Keratinocyte (primary cell): ENCODE data around the gene PACRGL. TPM values are rescaled to one million over a fixed set of nuclear protein-coding genes. Genes with fewer than 3 reads are reported as not detected.

Experiments used
- DNase-seq: peaks from one replicate; pipeline ENCODE4 v3.0.0-alpha.2; 2011; ENCODE audit warnings: low read depth, missing footprints, low spot score
- FAIRE-seq: peaks from 2 replicates; lab custom pipeline; 2011; peaks lifted over from hg19 to GRCh38; lab: Jason Lieb, UNC
- H2AFZ ChIP-seq: 2 replicates; pipeline ENCODE4 v1.6.0; 2012; ENCODE audit warnings: low read length, control low read depth, inconsistent platforms; ENCODE audit not compliant: control insufficient read depth
- H3K27ac ChIP-seq: 2 replicates; pipeline ENCODE4 v1.5.1; 2011; ENCODE audit warnings: low read length; ENCODE audit not compliant: control insufficient read depth, insufficient read depth
- H3K27me3 ChIP-seq: 3 replicates; pipeline ENCODE4 v1.6.0; 2011; ENCODE audit warnings: low read length; ENCODE audit not compliant: control insufficient read depth, insufficient read depth; ENCODE audit errors: extremely low read depth
- H3K36me3 ChIP-seq, 2 experiments: 2 replicates in 1 of 2; 3 replicates in 1 of 2; pipeline ENCODE4 v1.5.1; 2011; ENCODE audit warnings: low read length in 2 of 2, mild to moderate bottlenecking in 1 of 2; ENCODE audit not compliant: control insufficient read depth in 2 of 2, insufficient read depth in 2 of 2; ENCODE audit errors: extremely low read depth in 1 of 2
- H3K4me1 ChIP-seq: 3 replicates; pipeline ENCODE4 v1.5.1; 2011; ENCODE audit warnings: low read length; ENCODE audit not compliant: control insufficient read depth, insufficient read depth; ENCODE audit errors: extremely low read depth
- H3K4me2 ChIP-seq: 3 replicates; pipeline ENCODE4 v1.6.0; 2011; ENCODE audit warnings: low read depth, low read length; ENCODE audit not compliant: control insufficient read depth, insufficient read depth; ENCODE audit errors: extremely low read depth
- H3K4me3 ChIP-seq, 3 experiments: fragments of 200-600 bp in 1 of 3; sonication (generic) in 1 of 3; 2 replicates in 2 of 3; 3 replicates in 1 of 3; pipeline ENCODE4 v1.5.1; 2011 to 2016; ENCODE audit warnings: low read length in 3 of 3, mild to moderate bottlenecking in 3 of 3, control low read depth in 2 of 3, inconsistent platforms in 1 of 3, low read depth in 1 of 3, mixed read lengths in 1 of 3, mixed run types in 1 of 3, moderate library complexity in 1 of 3; ENCODE audit not compliant: control insufficient read depth in 2 of 3, insufficient read depth in 2 of 3; ENCODE audit errors: extremely low read depth in 1 of 3
- H3K79me2 ChIP-seq: 2 replicates; pipeline ENCODE4 v1.6.0; 2012; ENCODE audit warnings: low read length; ENCODE audit not compliant: control insufficient read depth, insufficient read depth
- H3K9ac ChIP-seq: 3 replicates; pipeline ENCODE4 v1.6.0; 2011; ENCODE audit warnings: low read length; ENCODE audit not compliant: control insufficient read depth, insufficient read depth; ENCODE audit errors: extremely low read depth
- H3K9me1 ChIP-seq: 3 replicates; pipeline ENCODE4 v1.6.0; 2011; ENCODE audit warnings: low read length; ENCODE audit not compliant: control insufficient read depth, insufficient read depth; ENCODE audit errors: extremely low read depth
- H3K9me3 ChIP-seq: 2 replicates; pipeline ENCODE4 v1.5.1; 2012; ENCODE audit warnings: low read depth, low read length; ENCODE audit not compliant: control insufficient read depth
- H4K20me1 ChIP-seq: 3 replicates; pipeline ENCODE4 v1.6.0; 2011; ENCODE audit warnings: low read length; ENCODE audit not compliant: control insufficient read depth, insufficient read depth; ENCODE audit errors: extremely low read depth
- EZH2 ChIP-seq: IDR thresholded peaks from one replicate; pipeline ENCODE4 v1.6.1; 2012; ENCODE audit warnings: inconsistent platforms, mild to moderate bottlenecking, low read length, moderate library complexity
- dilution Hi-C: fragments of 300-500 bp; cut with MboI; formaldehyde crosslinking; loops from one replicate; pipeline ENCODE4 v1.7.0; 2020; ENCODE audit warnings: low sequenced_read_pairs; ENCODE audit not compliant: extremely low pct_ligation_motif_present
- polyA plus RNA-seq, 5 experiments: library from polyadenylated mRNA; depleted of rRNA in 3 of 5; stranded (reverse) in 3 of 5; stranded (forward) in 1 of 5; unstranded in 1 of 5; fragments of >200 nt; gene quantifications; 1 replicate in 1 of 5; 2 replicates in 3 of 5; 3 replicates in 1 of 5; pipeline versions ENCODE4 v1.2.1 to v1.2.3, GENCODE V29; 2011 to 2012; ENCODE audit warnings: missing spikeins in 2 of 5, low read depth in 1 of 5, low replicate concordance in 1 of 5
- TF ChIP-seq, protein P1 (sequence below), 3 experiments: IDR thresholded peaks in 1 of 3; conservative IDR thresholded peaks in 1 of 3; optimal IDR thresholded peaks in 1 of 3; 2 replicates in 2 of 3; 3 replicates in 1 of 3; pipeline versions ENCODE3 to v1.5.1; 2011; ENCODE audit warnings: low read length in 3 of 3, mild to moderate bottlenecking in 3 of 3, moderate library complexity in 2 of 3, control low read depth in 1 of 3, inconsistent platforms in 1 of 3; ENCODE audit not compliant: insufficient read depth in 2 of 3; ENCODE audit errors: extremely low read depth in 1 of 3

The PACRGL gene
- polyA plus RNA-seq, 1 donor (not counting 4 experiments of a cell fraction or from before 2014, with no cell fraction given): 18.2 TPM

DNA sequence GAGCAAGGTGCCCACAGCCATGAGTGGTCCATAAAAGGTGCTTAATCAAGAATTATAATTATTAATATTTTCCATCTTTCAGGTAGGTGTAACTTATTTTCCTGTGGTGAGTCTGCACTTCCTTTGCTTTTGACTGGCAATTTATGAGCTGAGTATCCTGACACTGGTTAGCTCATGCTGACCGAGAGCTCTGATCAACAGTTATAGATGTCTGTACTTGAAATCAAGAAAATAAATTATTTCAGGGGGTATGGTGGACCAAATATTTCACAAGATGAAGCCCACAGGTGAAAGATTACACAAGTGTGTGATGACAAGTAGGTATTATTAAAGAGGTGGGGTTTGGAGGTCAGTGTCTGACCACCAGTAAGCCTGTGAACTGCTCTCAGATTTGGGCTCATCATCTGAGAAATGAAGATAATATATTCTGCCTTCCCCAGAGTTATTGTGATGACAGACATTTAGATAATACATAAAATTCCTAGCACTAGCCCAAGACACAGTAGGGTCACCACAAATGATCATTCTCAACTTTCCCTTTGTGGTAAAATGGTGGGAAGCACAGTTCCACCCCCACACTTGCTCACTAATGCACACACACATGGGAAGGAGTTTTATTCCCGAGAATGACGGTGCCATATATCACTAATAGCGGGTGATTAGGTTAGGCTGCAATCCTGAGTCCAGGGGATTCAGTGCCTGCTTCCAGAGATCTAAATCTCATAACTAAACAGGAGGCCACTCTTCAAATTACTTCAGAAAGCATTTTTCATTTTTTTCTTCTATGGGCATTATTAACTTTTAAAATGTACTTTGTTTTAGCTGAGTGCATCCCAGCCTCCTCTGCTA, 34.0 kb upstream of the PACRGL start:
- dilution Hi-C loops: no loop called here
- Histone ChIP-seq H3K9me1 (no peaks in the 10 kb centered on the region), H2AFZ (no peak overlapping the region), H3K27ac (no peak overlapping the region), H3K27me3 (no peaks in the 10 kb centered on the region), H3K4me1 (peaks cover 9% of the 10 kb centered on the region), H3K4me2 (no peak overlapping the region), H3K36me3 (no peaks in the 10 kb centered on the region), H3K79me2 (no peaks in the 10 kb centered on the region), H3K4me3 (no peak overlapping the region), H3K9me3 (no peaks in the 10 kb centered on the region), H3K9ac (no peak overlapping the region), H4K20me1 (no peaks in the 10 kb centered on the region)
- FAIRE-seq (no peak), DNase-seq (no peak)
- TF ChIP-seq EZH2: no peak
- TF ChIP-seq, protein P1, sequence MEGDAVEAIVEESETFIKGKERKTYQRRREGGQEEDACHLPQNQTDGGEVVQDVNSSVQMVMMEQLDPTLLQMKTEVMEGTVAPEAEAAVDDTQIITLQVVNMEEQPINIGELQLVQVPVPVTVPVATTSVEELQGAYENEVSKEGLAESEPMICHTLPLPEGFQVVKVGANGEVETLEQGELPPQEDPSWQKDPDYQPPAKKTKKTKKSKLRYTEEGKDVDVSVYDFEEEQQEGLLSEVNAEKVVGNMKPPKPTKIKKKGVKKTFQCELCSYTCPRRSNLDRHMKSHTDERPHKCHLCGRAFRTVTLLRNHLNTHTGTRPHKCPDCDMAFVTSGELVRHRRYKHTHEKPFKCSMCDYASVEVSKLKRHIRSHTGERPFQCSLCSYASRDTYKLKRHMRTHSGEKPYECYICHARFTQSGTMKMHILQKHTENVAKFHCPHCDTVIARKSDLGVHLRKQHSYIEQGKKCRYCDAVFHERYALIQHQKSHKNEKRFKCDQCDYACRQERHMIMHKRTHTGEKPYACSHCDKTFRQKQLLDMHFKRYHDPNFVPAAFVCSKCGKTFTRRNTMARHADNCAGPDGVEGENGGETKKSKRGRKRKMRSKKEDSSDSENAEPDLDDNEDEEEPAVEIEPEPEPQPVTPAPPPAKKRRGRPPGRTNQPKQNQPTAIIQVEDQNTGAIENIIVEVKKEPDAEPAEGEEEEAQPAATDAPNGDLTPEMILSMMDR (optimal IDR thresholded peaks at IDR 0.05 in 1 of 3, IDR thresholded peaks at IDR 0.05 in 1 of 3, conservative IDR thresholded peaks at IDR 0.05 in 1 of 3; ENCODE audit: extremely low read depth in 1 of 3, insufficient read depth in 2 of 3, low read length in 3 of 3): no peak

DNA sequence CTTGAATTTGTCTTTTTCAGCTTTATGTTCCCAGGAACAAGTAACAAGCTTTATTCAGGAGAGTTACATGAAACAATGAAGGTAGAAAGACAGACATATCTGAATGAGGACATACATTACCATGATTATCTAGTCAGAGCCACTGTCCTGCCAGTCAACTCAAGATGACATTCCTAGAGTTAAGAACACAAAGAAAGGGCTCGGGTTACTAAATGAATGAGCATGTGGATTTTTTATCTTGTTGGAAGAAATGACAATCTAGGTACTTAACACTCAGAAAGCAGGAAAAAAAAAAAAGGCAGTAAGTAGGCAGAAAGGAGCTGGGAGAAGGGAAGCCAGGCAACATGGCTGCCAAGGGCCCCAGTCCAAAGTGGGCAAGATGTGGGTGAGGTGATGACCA, 28.0 kb upstream of the PACRGL start:
- Histone ChIP-seq H3K79me2 (no peaks in the 10 kb centered on the region), H3K27ac (no peak overlapping the region), H3K27me3 (no peaks in the 10 kb centered on the region), H3K4me2 (no peak overlapping the region), H3K4me1 (peaks cover 6% of the 10 kb centered on the region), H3K4me3 (no peak overlapping the region), H3K9me3 (no peaks in the 10 kb centered on the region), H2AFZ (no peak overlapping the region), H3K9ac (no peak overlapping the region), H3K9me1 (no peaks in the 10 kb centered on the region), H4K20me1 (no peaks in the 10 kb centered on the region), H3K36me3 (no peaks in the 10 kb centered on the region)
- dilution Hi-C loops: no loop called here
- no peak for DNase-seq
- TF ChIP-seq, protein P1 (optimal IDR thresholded peaks at IDR 0.05 in 1 of 3, IDR thresholded peaks at IDR 0.05 in 1 of 3, conservative IDR thresholded peaks at IDR 0.05 in 1 of 3; ENCODE audit: extremely low read depth in 1 of 3, insufficient read depth in 2 of 3, low read length in 3 of 3): no peak
- no peak for TF ChIP-seq EZH2
- FAIRE-seq: no peak
